ENCODE data around the gene MUC12.
"Not testable (repeated sequence)": the region's sequence is repeated elsewhere in the genome, so short reads cannot be mapped to it uniquely, and the experiment has no call there.

GRCh38 chr7:100994671-100995070, 25.3 kb downstream of the MUC12 start:
- not testable (repeated sequence) for TF ChIP-seq CTCF, POLR2A (IDR thresholded peaks at IDR 0.05)
